SK-N-MC (cell line): Measurements from ENCODE around the gene PCLO.

Source experiments
- EZH2 ChIP-seq: fragments of 200-600 bp; sonication (generic); IDR thresholded peaks from one replicate; pipeline ENCODE4 v1.6.1; 2017; ENCODE audit warnings: antibody characterized with exemption
- FOXP2 ChIP-seq: optimal IDR thresholded peaks from 2 replicates; pipeline ENCODE3; 2011; ENCODE audit warnings: mild to moderate bottlenecking, moderate library complexity; ENCODE audit not compliant: insufficient read depth; ENCODE audit errors: extremely low read length, control extremely low read depth
- POLR2AphosphoS5 ChIP-seq: IDR thresholded peaks from 2 replicates; pipeline ENCODE4 v1.6.1; 2012; ENCODE audit warnings: mild to moderate bottlenecking, low read depth, low read length, borderline replicate concordance

DNA sequence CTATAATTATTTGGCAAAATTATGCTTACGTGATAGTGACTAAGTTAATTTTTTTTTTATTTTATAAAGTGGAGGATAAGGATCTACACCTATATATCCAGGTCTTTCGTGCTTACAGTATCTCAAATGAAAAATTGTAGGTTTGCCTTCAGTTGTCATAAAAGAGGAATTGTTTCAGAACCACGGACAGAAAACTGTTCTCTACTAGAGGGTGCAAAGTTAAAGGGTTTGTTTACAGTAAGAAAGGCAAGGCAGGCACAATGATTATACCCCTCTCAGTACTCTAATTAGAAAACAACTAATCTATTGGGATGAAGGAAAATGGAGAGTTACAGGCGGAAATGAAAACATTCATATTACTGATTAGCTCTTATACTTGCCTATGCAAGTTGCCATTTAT, 1.5 kb downstream of the PCLO start:
- no peak for TF ChIP-seq EZH2
- no peak for TF ChIP-seq POLR2AphosphoS5
- no peak for TF ChIP-seq FOXP2
